IPS-NIHi7 (cell line): ENCODE results near the gene TMEM92.
"Not testable (repeated sequence)": the region's sequence is repeated elsewhere in the genome, so short reads cannot be mapped to it uniquely, and the experiment has no call there.

Experiments used
- DNase-seq: peaks from one replicate; pipeline ENCODE4 v3.0.0; 2012; ENCODE audit warnings: mixed read lengths; ENCODE audit errors: extremely low spot score

Gene TMEM92

GRCh38 chr17:50301891-50302584, 27.8 kb downstream of the TMEM92 start:
- no peak for DNase-seq

- DNase-seq = no peak
Observed at GRCh38 chr17:50303051-50303450, 28.8 kb downstream of the TMEM92 start.

GRCh38 chr17:50303596-50303995, 29.3 kb downstream of the TMEM92 start:
- no peak for DNase-seq

DNA sequence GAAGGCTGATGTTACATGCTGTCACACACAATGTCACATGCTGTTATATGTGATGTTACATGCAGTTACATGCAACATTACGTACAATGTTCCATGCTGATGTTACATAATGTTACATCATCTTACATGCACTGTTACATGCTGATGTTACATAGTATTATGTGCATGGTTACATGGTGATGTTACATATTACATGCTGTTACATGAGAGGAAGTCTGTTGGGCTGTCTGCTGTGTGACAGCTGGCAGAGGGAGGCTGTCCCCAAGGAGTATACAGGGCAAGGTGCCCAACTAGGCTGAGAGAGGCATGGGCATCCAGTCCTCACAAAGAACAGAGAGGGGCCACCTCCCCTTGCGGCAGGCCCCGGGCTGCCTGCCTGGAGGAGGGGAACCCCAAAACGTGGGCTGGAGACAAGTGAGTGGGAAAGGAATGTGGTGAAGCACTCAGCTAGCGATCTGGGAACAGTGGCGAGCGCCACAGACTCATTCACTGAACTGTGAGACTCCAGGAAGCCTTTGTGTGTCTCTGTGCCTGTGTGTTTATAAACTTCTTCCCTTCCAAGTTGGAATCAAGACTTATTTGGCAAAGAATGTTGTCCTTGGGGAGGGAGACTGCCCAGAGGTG, 30.6 kb downstream of the TMEM92 start:
- DNase-seq = no peak

DNA sequence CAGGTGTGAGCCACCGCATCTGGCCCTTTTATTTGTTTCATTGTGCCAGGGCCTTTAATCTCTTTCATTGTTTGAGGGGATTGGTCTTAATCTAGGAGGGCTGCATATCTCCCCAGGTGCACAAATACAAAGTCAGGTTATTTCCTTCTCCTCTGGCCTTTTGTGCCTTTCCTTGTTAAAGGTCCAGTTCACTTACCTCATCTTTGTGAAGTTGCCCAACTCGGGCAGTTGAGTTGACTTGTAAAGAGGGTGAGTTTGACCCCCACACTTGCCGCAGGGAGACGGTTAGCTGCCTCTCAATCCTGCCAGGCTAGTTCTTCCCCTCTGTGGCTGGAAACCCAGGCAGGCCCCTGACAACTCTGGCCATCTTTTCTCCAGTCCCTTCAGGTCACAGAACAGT, 33.4 kb downstream of the TMEM92 start:
- no peak for DNase-seq

- DNase-seq = no peak
Observed at GRCh38 chr17:50308666-50309065, 34.4 kb downstream of the TMEM92 start.

- DNase-seq = no peak
Observed at GRCh38 chr17:50310455-50311111, 36.3 kb downstream of the TMEM92 start.

- no peak for DNase-seq
Observed at GRCh38 chr17:50311112-50311460, 36.8 kb downstream of the TMEM92 start.

- peak; percentile 45 for DNase-seq
Observed at GRCh38 chr17:50311483-50311882, 37.2 kb downstream of the TMEM92 start.

DNA sequence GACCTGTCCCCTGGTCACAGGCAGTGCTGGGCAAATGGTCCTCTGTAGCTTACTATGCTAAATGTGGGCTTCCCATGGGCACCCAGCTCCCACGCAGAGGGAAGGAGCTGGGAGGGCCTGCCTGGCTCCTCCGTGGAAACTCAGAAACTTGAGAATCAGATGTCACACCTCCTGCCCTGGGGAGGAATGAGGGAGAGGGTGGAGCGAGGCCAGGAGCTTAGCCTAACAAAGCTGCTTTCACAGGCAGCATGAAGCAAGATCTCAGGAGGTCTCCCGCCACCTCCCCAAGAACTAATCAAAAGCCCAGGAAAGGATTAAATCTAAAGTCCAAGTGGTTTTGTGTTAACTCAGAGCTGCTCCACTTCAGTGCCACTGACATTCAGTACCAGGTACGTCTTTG, 38.0 kb downstream of the TMEM92 start:
- no peak for DNase-seq

- no peak for DNase-seq
Observed at GRCh38 chr17:50314456-50315011, 40.3 kb downstream of the TMEM92 start.

GRCh38 chr17:50316016-50316587, 41.8 kb downstream of the TMEM92 start:
- DNase-seq = no peak

GRCh38 chr17:50316660-50317059, 42.4 kb downstream of the TMEM92 start:
- DNase-seq = not testable (repeated sequence)

- no peak for DNase-seq
Observed at GRCh38 chr17:50317121-50317520, 42.9 kb downstream of the TMEM92 start.

GRCh38 chr17:50318501-50319285, 44.4 kb downstream of the TMEM92 start:
- DNase-seq = peak; percentile 35

- no peak for DNase-seq
Observed at GRCh38 chr17:50319306-50320004, 45.2 kb downstream of the TMEM92 start.

- no peak for DNase-seq
Observed at GRCh38 chr17:50322271-50322670, 48.0 kb downstream of the TMEM92 start.

DNA sequence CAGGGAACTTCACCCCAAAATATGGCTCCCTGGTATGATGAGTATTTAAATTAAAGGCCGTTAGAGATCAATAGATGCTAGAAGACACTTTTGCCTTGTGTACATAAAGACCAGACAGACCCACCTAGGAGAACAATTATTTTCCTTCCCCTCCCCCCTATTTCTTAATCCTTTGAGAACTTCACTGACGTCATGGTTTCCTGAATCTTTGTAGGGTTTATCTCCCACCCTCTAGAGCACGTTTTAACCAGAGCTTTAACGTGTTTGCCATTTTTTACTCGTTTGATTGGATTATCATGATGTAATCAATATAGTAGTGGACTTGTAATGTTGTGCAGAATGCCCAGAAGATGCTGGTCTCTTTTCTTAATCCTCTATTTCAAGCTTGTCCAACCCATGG, 48.8 kb downstream of the TMEM92 start:
- DNase-seq = no peak

- no peak for DNase-seq
Observed at GRCh38 chr17:50325906-50326305, 51.6 kb downstream of the TMEM92 start.

GRCh38 chr17:50326831-50327364, 52.6 kb downstream of the TMEM92 start:
- DNase-seq = no peak
